K562 (cell line): ENCODE measurements around the gene SLC17A9. TPM values are rescaled to one million over a fixed set of nuclear protein-coding genes. Genes with fewer than 3 reads are reported as not detected.

Source experiments
- SMARCC2 ChIP-seq: fragments of 450-650 bp; IDR thresholded peaks from 2 replicates; pipeline ENCODE4 v1.6.1; 2017; ENCODE audit warnings: antibody characterized with exemption, moderate library complexity, mild to moderate bottlenecking, low read depth
- ZEB2 ChIP-seq: fragments of 450-650 bp; IDR thresholded peaks from 2 replicates; pipeline ENCODE4 v1.6.1; 2016
- ZNF23 ChIP-seq: fragments of 250-450 bp; sonication (Bioruptor Pico); IDR thresholded peaks from 2 replicates; pipeline ENCODE4 v1.4.0; 2020; ENCODE audit warnings: mild to moderate bottlenecking
- ZNF277 ChIP-seq: fragments of 250-450 bp; sonication (Bioruptor Pico); IDR thresholded peaks from 2 replicates; pipeline ENCODE4 v1.8.0; 2022; ENCODE audit warnings: inconsistent platforms, mild to moderate bottlenecking, moderate library complexity, borderline replicate concordance
- polyA plus RNA-seq, 8 experiments: library from polyadenylated mRNA; depleted of rRNA in 4 of 8; stranded (reverse) in 5 of 8; unstranded in 3 of 8; fragments of >200 nt; fragmentation: Nextera tagmentation in 2 of 8; fragmentation: Illumina TruSeq in 1 of 8; extraction: Ambion mirVana in 2 of 8; extraction: Trizol in 1 of 8; gene quantifications; 2 replicates each; pipeline versions ENCODE4 v1.2.1 to v1.2.3, GENCODE V29; 2011 to 2014; ENCODE audit warnings: inconsistent platforms in 1 of 8, missing spikeins in 1 of 8
- total RNA-seq, 7 experiments: library from RNA; depleted of rRNA in 6 of 7; stranded (reverse); fragments of >200 nt in 6 of 7; fragmentation: Illumina TruSeq in 2 of 7; extraction: Trizol in 2 of 7; gene quantifications; 2 replicates each; pipeline versions ENCODE4 v1.2.1 to v1.2.3, GENCODE V29; 2011 to 2021; ENCODE audit warnings: low replicate concordance in 1 of 7
- TF ChIP-seq, protein P1 (sequence below): IDR thresholded peaks from 3 replicates; pipeline ENCODE4 v1.6.1; 2011; ENCODE audit warnings: borderline replicate concordance, mild to moderate bottlenecking; ENCODE audit not compliant: insufficient read length, insufficient read depth

The SLC17A9 gene
- total and polyA plus RNA-seq, 9 of the 15 experiments (the other 6 are each of a cell fraction or from before 2014, with no cell fraction given) = 0.04 to 0.31 TPM; not detected in 7

DNA sequence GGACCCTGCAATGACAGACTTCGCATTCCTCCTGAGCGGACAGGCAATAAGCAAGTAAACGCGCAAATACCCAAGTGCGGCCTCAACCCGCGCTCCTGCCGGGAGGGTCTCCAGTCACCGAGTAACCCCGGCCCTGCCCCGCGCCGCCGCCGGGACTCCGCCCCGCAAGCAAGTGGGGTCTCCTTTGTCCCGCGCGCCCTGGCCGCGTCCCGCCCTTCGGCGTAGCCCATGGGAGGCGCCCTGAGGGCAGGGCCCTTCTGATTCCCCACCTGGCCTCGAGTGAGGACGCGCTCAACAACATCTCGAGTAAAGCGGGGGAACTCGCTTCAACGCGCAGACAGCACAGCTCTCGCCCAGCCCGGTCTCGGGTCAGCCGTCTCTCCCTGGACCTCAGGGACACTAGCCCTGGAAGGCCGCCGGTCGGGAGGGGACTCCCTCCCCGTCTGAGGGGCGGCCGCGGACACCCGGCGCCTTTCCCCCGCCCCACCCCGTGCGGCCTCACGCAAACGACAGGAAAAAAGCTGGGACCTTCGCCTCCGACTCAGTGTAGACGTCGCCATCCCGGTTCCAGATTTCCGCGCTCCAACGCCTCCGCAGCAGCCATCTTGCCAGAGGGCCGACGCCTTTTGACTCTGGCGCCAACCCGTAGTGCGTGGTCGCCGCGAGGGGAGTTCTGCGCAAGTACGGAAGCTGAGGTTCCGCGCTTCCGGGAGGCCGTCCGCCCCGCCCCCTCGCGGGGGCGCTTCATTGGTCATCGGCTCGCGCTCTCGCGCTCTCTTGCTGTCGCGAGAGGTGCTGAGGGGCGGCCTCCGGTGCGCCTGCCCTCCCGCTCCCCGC lies 15.0 kb upstream of the SLC17A9 start (continued):
- TF ChIP-seq, protein P1, sequence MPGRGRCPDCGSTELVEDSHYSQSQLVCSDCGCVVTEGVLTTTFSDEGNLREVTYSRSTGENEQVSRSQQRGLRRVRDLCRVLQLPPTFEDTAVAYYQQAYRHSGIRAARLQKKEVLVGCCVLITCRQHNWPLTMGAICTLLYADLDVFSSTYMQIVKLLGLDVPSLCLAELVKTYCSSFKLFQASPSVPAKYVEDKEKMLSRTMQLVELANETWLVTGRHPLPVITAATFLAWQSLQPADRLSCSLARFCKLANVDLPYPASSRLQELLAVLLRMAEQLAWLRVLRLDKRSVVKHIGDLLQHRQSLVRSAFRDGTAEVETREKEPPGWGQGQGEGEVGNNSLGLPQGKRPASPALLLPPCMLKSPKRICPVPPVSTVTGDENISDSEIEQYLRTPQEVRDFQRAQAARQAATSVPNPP = no peak
- TF ChIP-seq ZNF277 (CRISPR knock-in tag) (no peak), ZNF23 (no peak), SMARCC2 (peak; percentile 22; the same call in 1 of the 2 replicates), ZEB2 (no peak)
- TF ChIP-seq, all 486 proteins: peak for 144
